GM12878 (cell line): ENCODE results near the gene RASSF10. TPM values are rescaled to one million over a fixed set of nuclear protein-coding genes. Genes with fewer than 3 reads are reported as not detected.

Experiments used
- CUX1 ChIP-seq: IDR thresholded peaks from 2 replicates; pipeline ENCODE4 v1.6.1; 2012; ENCODE audit warnings: improper control_type of control experiment, low read depth, low read length; ENCODE audit not compliant: insufficient replicate concordance
- FOS ChIP-seq: IDR thresholded peaks from 3 replicates; pipeline ENCODE4 v1.6.1; 2011; ENCODE audit warnings: borderline replicate concordance; ENCODE audit not compliant: insufficient read length; ENCODE audit errors: extremely low read depth
- MTA3 ChIP-seq: IDR thresholded peaks from 2 replicates; pipeline ENCODE4 v1.6.1; 2012; ENCODE audit warnings: low read length, inconsistent platforms, borderline replicate concordance
- SP1 ChIP-seq: IDR thresholded peaks from one replicate; pipeline ENCODE4 v1.6.1; 2011; ENCODE audit warnings: low read depth, low read length
- TCF3 ChIP-seq: IDR thresholded peaks from 2 replicates; pipeline ENCODE4 v1.6.1; 2012; ENCODE audit warnings: low read depth, mild to moderate bottlenecking, low read length, borderline replicate concordance; ENCODE audit not compliant: insufficient read depth
- polyA plus RNA-seq, 11 experiments: library from polyadenylated mRNA; depleted of rRNA in 4 of 11; unstranded in 6 of 11; stranded (reverse) in 5 of 11; fragments of >200 nt; fragmentation: Nextera tagmentation in 4 of 11; fragmentation: Illumina TruSeq in 1 of 11; extraction: Ambion mirVana in 4 of 11; extraction: Trizol in 1 of 11; gene quantifications; 1 replicate in 1 of 11; 2 replicates in 10 of 11; pipeline versions ENCODE4 v1.2.1 to v1.2.3, GENCODE V29; 2011 to 2016; ENCODE audit warnings: inconsistent platforms in 2 of 11, missing spikeins in 2 of 11, low read depth in 1 of 11
- total RNA-seq, 4 experiments: library from RNA; depleted of rRNA in 3 of 4; stranded (reverse); fragments of >200 nt in 3 of 4; fragmentation: Illumina TruSeq in 1 of 4; extraction: Trizol in 1 of 4; gene quantifications; 2 replicates each; pipeline versions ENCODE4 v1.2.1 to v1.2.3, GENCODE V29; 2013 to 2021
- TF ChIP-seq, protein P1 (sequence below): fragments of 150-350 bp; IDR thresholded peaks from 2 replicates; pipeline ENCODE4 v1.6.1; 2016; ENCODE audit warnings: low read depth, low read length
- TF ChIP-seq, protein P2 (sequence below): IDR thresholded peaks from 2 replicates; pipeline ENCODE4 v1.6.1; 2011; ENCODE audit warnings: borderline replicate concordance, low read depth, mild to moderate bottlenecking, moderate library complexity, low read length; ENCODE audit not compliant: insufficient read depth, poor library complexity, severe bottlenecking

Gene RASSF10
- total and polyA plus RNA-seq, 10 of the 15 experiments (the other 5 are each of a cell fraction or from before 2014, with no cell fraction given) = 0.03 to 0.23 (median 0.09) TPM; not detected in 6

GRCh38 chr11:12981676-12982522, 27.2 kb upstream of the RASSF10 start (continued):
- TF ChIP-seq, protein P1, sequence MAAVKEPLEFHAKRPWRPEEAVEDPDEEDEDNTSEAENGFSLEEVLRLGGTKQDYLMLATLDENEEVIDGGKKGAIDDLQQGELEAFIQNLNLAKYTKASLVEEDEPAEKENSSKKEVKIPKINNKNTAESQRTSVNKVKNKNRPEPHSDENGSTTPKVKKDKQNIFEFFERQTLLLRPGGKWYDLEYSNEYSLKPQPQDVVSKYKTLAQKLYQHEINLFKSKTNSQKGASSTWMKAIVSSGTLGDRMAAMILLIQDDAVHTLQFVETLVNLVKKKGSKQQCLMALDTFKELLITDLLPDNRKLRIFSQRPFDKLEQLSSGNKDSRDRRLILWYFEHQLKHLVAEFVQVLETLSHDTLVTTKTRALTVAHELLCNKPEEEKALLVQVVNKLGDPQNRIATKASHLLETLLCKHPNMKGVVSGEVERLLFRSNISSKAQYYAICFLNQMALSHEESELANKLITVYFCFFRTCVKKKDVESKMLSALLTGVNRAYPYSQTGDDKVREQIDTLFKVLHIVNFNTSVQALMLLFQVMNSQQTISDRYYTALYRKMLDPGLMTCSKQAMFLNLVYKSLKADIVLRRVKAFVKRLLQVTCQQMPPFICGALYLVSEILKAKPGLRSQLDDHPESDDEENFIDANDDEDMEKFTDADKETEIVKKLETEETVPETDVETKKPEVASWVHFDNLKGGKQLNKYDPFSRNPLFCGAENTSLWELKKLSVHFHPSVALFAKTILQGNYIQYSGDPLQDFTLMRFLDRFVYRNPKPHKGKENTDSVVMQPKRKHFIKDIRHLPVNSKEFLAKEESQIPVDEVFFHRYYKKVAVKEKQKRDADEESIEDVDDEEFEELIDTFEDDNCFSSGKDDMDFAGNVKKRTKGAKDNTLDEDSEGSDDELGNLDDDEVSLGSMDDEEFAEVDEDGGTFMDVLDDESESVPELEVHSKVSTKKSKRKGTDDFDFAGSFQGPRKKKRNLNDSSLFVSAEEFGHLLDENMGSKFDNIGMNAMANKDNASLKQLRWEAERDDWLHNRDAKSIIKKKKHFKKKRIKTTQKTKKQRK = no peak
- TF ChIP-seq TCF3 (no peak), FOS (no peak), MTA3 (no peak), CUX1 (no peak), SP1 (no peak)
- TF ChIP-seq, protein P2, sequence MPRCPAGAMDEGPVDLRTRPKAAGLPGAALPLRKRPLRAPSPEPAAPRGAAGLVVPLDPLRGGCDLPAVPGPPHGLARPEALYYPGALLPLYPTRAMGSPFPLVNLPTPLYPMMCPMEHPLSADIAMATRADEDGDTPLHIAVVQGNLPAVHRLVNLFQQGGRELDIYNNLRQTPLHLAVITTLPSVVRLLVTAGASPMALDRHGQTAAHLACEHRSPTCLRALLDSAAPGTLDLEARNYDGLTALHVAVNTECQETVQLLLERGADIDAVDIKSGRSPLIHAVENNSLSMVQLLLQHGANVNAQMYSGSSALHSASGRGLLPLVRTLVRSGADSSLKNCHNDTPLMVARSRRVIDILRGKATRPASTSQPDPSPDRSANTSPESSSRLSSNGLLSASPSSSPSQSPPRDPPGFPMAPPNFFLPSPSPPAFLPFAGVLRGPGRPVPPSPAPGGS = no peak
- TF ChIP-seq, all 136 proteins: peak for 0
